IMR-90 (cell line): ENCODE measurements around the gene MAP2K5. TPM values are rescaled to one million over a fixed set of nuclear protein-coding genes. Genes with fewer than 3 reads are reported as not detected.

ENCODE experiments used
- ATAC-seq: fragments of 200-7000 bp; cut with Tn5 transposase; 2 replicates; pipeline ENCODE4 v1.9.1; 2020; ENCODE audit warnings: low read depth, mild to moderate bottlenecking, moderate library complexity
- BruUV-seq: library from RNA; stranded (reverse); fragments of 400-500 nt; replicated peaks from 2 replicates; lab custom pipeline; 2021; lab: Mats Ljungman, UMichigan
- CTCF ChIA-PET: fragments of 300-600 bp; formaldehyde crosslinking; extraction: SDS; loops from one replicate; lab custom pipeline; 2021; ENCODE audit warnings: antibody characterized with exemption; lab: Yijun Ruan, JAX
- POLR2A ChIA-PET: fragments of 300-600 bp; sonication (Branson Sonifier 250); formaldehyde crosslinking; loops from one replicate; lab custom pipeline; 2022; ENCODE audit warnings: antibody characterized with exemption; ENCODE audit not compliant: unreplicated experiment; lab: Charles Lee
- DNase-seq: peaks from one replicate; pipeline ENCODE4 v3.0.0; 2013
- H2AFZ ChIP-seq: replicated peaks from 2 replicates; pipeline ENCODE3; 2013; ENCODE audit warnings: low read length, mild to moderate bottlenecking; ENCODE audit not compliant: poor library complexity
- H2AK5ac ChIP-seq: 2 replicates; pipeline ENCODE4 v1.6.1; 2013; ENCODE audit warnings: low read depth, low read length, inconsistent platforms
- H2AK9ac ChIP-seq: replicated peaks from 2 replicates; pipeline ENCODE3; 2013; ENCODE audit warnings: mild to moderate bottlenecking, low read depth, low read length, moderate library complexity; ENCODE audit not compliant: poor library complexity
- H2BK120ac ChIP-seq: 2 replicates; pipeline ENCODE4 v1.6.1; 2013; ENCODE audit warnings: low read depth, low read length, inconsistent platforms
- H2BK15ac ChIP-seq: 3 replicates; pipeline ENCODE4 v1.6.1; 2013; ENCODE audit warnings: low read depth, low read length, inconsistent platforms
- H2BK20ac ChIP-seq: 2 replicates; pipeline ENCODE4 v1.6.1; 2013; ENCODE audit warnings: low read depth, mild to moderate bottlenecking, inconsistent platforms, low read length, moderate library complexity
- H2BK5ac ChIP-seq: 2 replicates; pipeline ENCODE4 v1.6.1; 2013; ENCODE audit warnings: mild to moderate bottlenecking, low read depth, low read length, inconsistent platforms; ENCODE audit not compliant: poor library complexity, severe bottlenecking
- H3K14ac ChIP-seq: replicated peaks from 2 replicates; pipeline ENCODE4 v1.6.1; 2013; ENCODE audit warnings: low read depth, low read length, inconsistent platforms
- H3K18ac ChIP-seq: 2 replicates; pipeline ENCODE4 v1.6.1; 2013; ENCODE audit warnings: low read depth, low read length, control low read depth
- H3K23ac ChIP-seq: 2 replicates; pipeline ENCODE4 v1.6.1; 2013; ENCODE audit warnings: low read depth, low read length, inconsistent platforms
- H3K27ac ChIP-seq: 2 replicates; pipeline ENCODE4 v1.5.1; 2013; ENCODE audit warnings: mild to moderate bottlenecking, control low read depth, low read length; ENCODE audit not compliant: insufficient read depth
- H3K27me3 ChIP-seq: 2 replicates; pipeline ENCODE4 v1.6.1; 2013; ENCODE audit warnings: low read length; ENCODE audit not compliant: control insufficient read depth, insufficient read depth
- H3K36me3 ChIP-seq: 2 replicates; pipeline ENCODE4 v1.6.1; 2013; ENCODE audit warnings: low read length, mixed read lengths; ENCODE audit not compliant: control insufficient read depth, insufficient read depth
- H3K4ac ChIP-seq: 2 replicates; pipeline ENCODE4 v1.6.1; 2013; ENCODE audit warnings: low read depth, low read length, inconsistent platforms
- H3K4me1 ChIP-seq: 2 replicates; pipeline ENCODE4 v1.6.1; 2013; ENCODE audit warnings: low read length, mixed read lengths; ENCODE audit not compliant: control insufficient read depth, insufficient read depth
- H3K4me2 ChIP-seq: 2 replicates; pipeline ENCODE4 v1.6.1; 2013; ENCODE audit warnings: low read depth, mild to moderate bottlenecking, control low read depth, low read length, moderate library complexity
- H3K4me3 ChIP-seq: 2 replicates; pipeline ENCODE4 v1.5.1; 2013; ENCODE audit warnings: low read depth, mild to moderate bottlenecking, control low read depth, low read length, moderate library complexity; ENCODE audit not compliant: insufficient read depth
- H3K56ac ChIP-seq: 2 replicates; pipeline ENCODE4 v1.6.1; 2013; ENCODE audit warnings: low read length, inconsistent platforms; ENCODE audit not compliant: insufficient read depth; ENCODE audit errors: extremely low read depth
- H3K79me1 ChIP-seq, 2 experiments: 2 replicates each; pipeline ENCODE4 v1.6.1; 2013; ENCODE audit warnings: low read length in 2 of 2, inconsistent platforms in 1 of 2, low read depth in 1 of 2
- H3K9ac ChIP-seq: 2 replicates; pipeline ENCODE4 v1.6.1; 2013; ENCODE audit warnings: low read depth, low read length, control low read depth
- H3K9me1 ChIP-seq: 2 replicates; pipeline ENCODE4 v1.6.1; 2013; ENCODE audit warnings: low read length, inconsistent platforms; ENCODE audit not compliant: insufficient read depth
- H3K9me3 ChIP-seq: 2 replicates; pipeline ENCODE4 v1.6.1; 2013; ENCODE audit warnings: low read length; ENCODE audit not compliant: control insufficient read depth, insufficient read depth
- H4K20me1 ChIP-seq: 2 replicates; pipeline ENCODE4 v1.6.1; 2013; ENCODE audit warnings: low read length, inconsistent platforms; ENCODE audit not compliant: insufficient read depth
- H4K5ac ChIP-seq: 2 replicates; pipeline ENCODE4 v1.6.1; 2013; ENCODE audit warnings: mild to moderate bottlenecking, low read depth, low read length, control low read depth
- H4K8ac ChIP-seq, 2 experiments: 2 replicates each; pipeline ENCODE4 v1.6.1; 2013; ENCODE audit warnings: low read depth in 2 of 2, low read length in 2 of 2, control low read depth in 1 of 2, inconsistent platforms in 1 of 2
- H4K91ac ChIP-seq: 2 replicates; pipeline ENCODE4 v1.6.1; 2013; ENCODE audit warnings: low read depth, low read length, inconsistent platforms; ENCODE audit not compliant: insufficient read depth
- BHLHE40 ChIP-seq: fragments of 150-350 bp; IDR thresholded peaks from 2 replicates; pipeline ENCODE4 v1.6.1; 2016; ENCODE audit warnings: mild to moderate bottlenecking, low read depth, low read length
- CEBPB ChIP-seq: IDR thresholded peaks from 2 replicates; pipeline ENCODE4 v1.6.1; 2012; ENCODE audit warnings: low read depth, low read length, improper control_type of control experiment
- CHD1 ChIP-seq: IDR thresholded peaks from 2 replicates; pipeline ENCODE4 v1.6.1; 2012; ENCODE audit warnings: low read depth, low read length, improper control_type of control experiment
- FOS ChIP-seq: fragments of 150-350 bp; IDR thresholded peaks from 2 replicates; pipeline ENCODE4 v1.6.1; 2016; ENCODE audit warnings: low read depth, low read length
- MAFK ChIP-seq: IDR thresholded peaks from 2 replicates; pipeline ENCODE4 v1.6.1; 2012; ENCODE audit warnings: low read depth, low read length, improper control_type of control experiment
- MAZ ChIP-seq: IDR thresholded peaks from 2 replicates; pipeline ENCODE4 v1.6.1; 2012; ENCODE audit warnings: low read depth, mild to moderate bottlenecking, low read length, improper control_type of control experiment, moderate library complexity, borderline replicate concordance
- MXI1 ChIP-seq: IDR thresholded peaks from 2 replicates; pipeline ENCODE4 v1.6.1; 2012; ENCODE audit warnings: low read depth, mild to moderate bottlenecking, low read length, moderate library complexity, borderline replicate concordance
- NFE2L2 ChIP-seq: fragments of 150-350 bp; IDR thresholded peaks from 2 replicates; pipeline ENCODE4 v1.6.1; 2016; ENCODE audit warnings: low read depth, mild to moderate bottlenecking, low read length
- POLR2A ChIP-seq: IDR thresholded peaks from 2 replicates; pipeline ENCODE4 v1.6.1; 2012; ENCODE audit warnings: mild to moderate bottlenecking, low read depth, low read length
- RAD21 ChIP-seq: IDR thresholded peaks from 2 replicates; pipeline ENCODE4 v1.6.1; 2012; ENCODE audit warnings: low read length, improper control_type of control experiment
- RCOR1 ChIP-seq: IDR thresholded peaks from 2 replicates; pipeline ENCODE4 v1.6.1; 2012; ENCODE audit warnings: mild to moderate bottlenecking, low read length, improper control_type of control experiment; ENCODE audit not compliant: insufficient replicate concordance
- RFX5 ChIP-seq: IDR thresholded peaks from 2 replicates; pipeline ENCODE4 v1.8.0; 2012; ENCODE audit warnings: low read depth, mild to moderate bottlenecking, low read length, moderate library complexity
- SMC3 ChIP-seq: fragments of 150-350 bp; IDR thresholded peaks from 2 replicates; pipeline ENCODE4 v1.6.1; 2016; ENCODE audit warnings: low read depth, mild to moderate bottlenecking, antibody characterized with exemption, low read length, moderate library complexity
- WGBS, 2 experiments: methylation state at CpG; one replicate each; pipeline versions ENCODE4 v1.1.5 to v1.1.7; 2013; ENCODE audit warnings: missing lambda C conversion rate in 2 of 2; ENCODE audit not compliant: insufficient read length in 1 of 2; ENCODE audit errors: extremely low coverage in 2 of 2; 5-methylcytosine and 5-hydroxymethylcytosine counted together
- dilution Hi-C: fragments of 300-500 bp; cut with HindIII; formaldehyde crosslinking; loops from one replicate; pipeline ENCODE4 v1.14.3; 2018; ENCODE audit warnings: low sequenced_read_pairs; ENCODE audit not compliant: unreplicated experiment
- in situ Hi-C: fragments of 300-500 bp; cut with MboI; formaldehyde crosslinking; loops from 3 replicates; pipeline ENCODE4 v1.14.3; 2019; ENCODE audit warnings: low sequenced_read_pairs, inconsistent platforms, mixed read lengths
- intact Hi-C: fragments of 100-400 bp; cut with micrococcal nuclease; formaldehyde crosslinking; loops from 2 replicates; pipeline ENCODE4 v1.10.0; 2022
- polyA plus RNA-seq, 3 experiments: library from polyadenylated mRNA; depleted of rRNA; stranded (reverse); fragments of >200 nt; gene quantifications; 2 replicates each; pipeline ENCODE4 v1.2.3, GENCODE V29; 2012; ENCODE audit warnings: low replicate concordance in 1 of 3
- total RNA-seq: library from RNA; depleted of rRNA; stranded (reverse); fragments of >200 nt; gene quantifications from 2 replicates; pipeline ENCODE4 v1.2.3, GENCODE V29; 2012
- TF ChIP-seq, protein P1 (sequence below): fragments of 150-350 bp; IDR thresholded peaks from 2 replicates; pipeline ENCODE4 v1.6.1; 2017; ENCODE audit warnings: mild to moderate bottlenecking, antibody characterized with exemption, low read length, low read depth
- TF ChIP-seq, protein P2 (sequence below): fragments of 150-350 bp; IDR thresholded peaks from 2 replicates; pipeline ENCODE4 v1.6.1; 2016; ENCODE audit warnings: low read depth, mild to moderate bottlenecking, low read length, moderate library complexity, borderline replicate concordance
- TF ChIP-seq, protein P3 (sequence below): conservative IDR thresholded peaks from 2 replicates; pipeline ENCODE4 v1.5.1; 2012; ENCODE audit warnings: mild to moderate bottlenecking, low read depth, low read length, improper control_type of control experiment

The MAP2K5 gene
- total and polyA plus RNA-seq, 2 of the 4 experiments (the other 2 are of a cell fraction): 1.6 to 6.1 TPM

DNA sequence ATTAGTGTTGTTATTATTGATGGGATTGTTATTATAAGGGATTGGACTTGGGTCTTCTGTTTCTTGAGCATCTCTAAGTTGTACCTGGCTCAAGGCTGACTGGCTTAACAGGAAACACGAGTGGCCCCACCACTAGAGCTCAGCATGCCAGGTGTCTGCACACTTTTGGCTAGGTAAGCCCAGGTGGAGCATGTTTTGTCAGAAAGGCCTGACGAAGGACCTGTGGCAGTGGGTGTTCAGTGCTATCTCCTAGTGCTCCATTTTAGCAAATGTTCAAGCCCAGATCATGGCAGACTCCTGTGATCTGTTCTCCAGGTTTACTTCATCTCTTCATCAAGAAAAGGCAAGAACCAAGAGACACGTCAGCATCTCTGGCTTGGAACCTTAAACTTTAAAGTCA, 3.4 kb downstream of the MAP2K5 start:
- Histone ChIP-seq H3K9ac (no peak overlapping the region), H3K27me3 (no peaks in the 10 kb centered on the region), H2AK9ac (no peak overlapping the region), H3K56ac (no peak overlapping the region), H2AK5ac (no peak overlapping the region), H3K4ac (no peak overlapping the region), H3K4me1 (peaks cover 14% of the 10 kb centered on the region), H3K9me1 (peaks cover 3% of the 10 kb centered on the region; the same call in 1 of the 2 replicates), H3K36me3 (peaks cover 11% of the 10 kb centered on the region; the same call in 1 of the 2 replicates), H4K8ac (no peak overlapping the region), H3K14ac (no peak overlapping the region), H2BK5ac (no peak overlapping the region), H2AFZ (no peak overlapping the region), H2BK20ac (no peak overlapping the region), H4K5ac (no peak overlapping the region), H2BK120ac (no peak overlapping the region), H3K4me3 (no peak overlapping the region), H3K23ac (no peak overlapping the region), H3K27ac (no peak overlapping the region), H3K4me2 (no peak overlapping the region), H3K9me3 (no peaks in the 10 kb centered on the region), H4K91ac (no peak overlapping the region), H3K18ac (no peak overlapping the region), H4K20me1 (peaks cover 7% of the 10 kb centered on the region; the same call in 1 of the 2 replicates), H2BK15ac (no peak overlapping the region), H3K79me1 (peaks cover 25 to 37% of the 10 kb centered on the region in 2 experiments)
- dilution Hi-C loops: no loop called here
- intact Hi-C loops: no loop called here
- WGBS, 2 experiments: 83% methylated on average over 1 of the region's 3 CpGs; no CpG with 5 or more reads in 1 of the 2 experiments
- ATAC-seq (no peak), DNase-seq (no peak)
- ChIA-PET CTCF (no interaction called here), POLR2A (no interaction called here)
- TF ChIP-seq, protein P1, sequence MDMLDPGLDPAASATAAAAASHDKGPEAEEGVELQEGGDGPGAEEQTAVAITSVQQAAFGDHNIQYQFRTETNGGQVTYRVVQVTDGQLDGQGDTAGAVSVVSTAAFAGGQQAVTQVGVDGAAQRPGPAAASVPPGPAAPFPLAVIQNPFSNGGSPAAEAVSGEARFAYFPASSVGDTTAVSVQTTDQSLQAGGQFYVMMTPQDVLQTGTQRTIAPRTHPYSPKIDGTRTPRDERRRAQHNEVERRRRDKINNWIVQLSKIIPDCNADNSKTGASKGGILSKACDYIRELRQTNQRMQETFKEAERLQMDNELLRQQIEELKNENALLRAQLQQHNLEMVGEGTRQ: no peak
- no peak for TF ChIP-seq CHD1
- TF ChIP-seq NFE2L2: no peak
- TF ChIP-seq, protein P2, sequence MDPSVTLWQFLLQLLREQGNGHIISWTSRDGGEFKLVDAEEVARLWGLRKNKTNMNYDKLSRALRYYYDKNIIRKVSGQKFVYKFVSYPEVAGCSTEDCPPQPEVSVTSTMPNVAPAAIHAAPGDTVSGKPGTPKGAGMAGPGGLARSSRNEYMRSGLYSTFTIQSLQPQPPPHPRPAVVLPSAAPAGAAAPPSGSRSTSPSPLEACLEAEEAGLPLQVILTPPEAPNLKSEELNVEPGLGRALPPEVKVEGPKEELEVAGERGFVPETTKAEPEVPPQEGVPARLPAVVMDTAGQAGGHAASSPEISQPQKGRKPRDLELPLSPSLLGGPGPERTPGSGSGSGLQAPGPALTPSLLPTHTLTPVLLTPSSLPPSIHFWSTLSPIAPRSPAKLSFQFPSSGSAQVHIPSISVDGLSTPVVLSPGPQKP: no peak
- TF ChIP-seq, protein P3, sequence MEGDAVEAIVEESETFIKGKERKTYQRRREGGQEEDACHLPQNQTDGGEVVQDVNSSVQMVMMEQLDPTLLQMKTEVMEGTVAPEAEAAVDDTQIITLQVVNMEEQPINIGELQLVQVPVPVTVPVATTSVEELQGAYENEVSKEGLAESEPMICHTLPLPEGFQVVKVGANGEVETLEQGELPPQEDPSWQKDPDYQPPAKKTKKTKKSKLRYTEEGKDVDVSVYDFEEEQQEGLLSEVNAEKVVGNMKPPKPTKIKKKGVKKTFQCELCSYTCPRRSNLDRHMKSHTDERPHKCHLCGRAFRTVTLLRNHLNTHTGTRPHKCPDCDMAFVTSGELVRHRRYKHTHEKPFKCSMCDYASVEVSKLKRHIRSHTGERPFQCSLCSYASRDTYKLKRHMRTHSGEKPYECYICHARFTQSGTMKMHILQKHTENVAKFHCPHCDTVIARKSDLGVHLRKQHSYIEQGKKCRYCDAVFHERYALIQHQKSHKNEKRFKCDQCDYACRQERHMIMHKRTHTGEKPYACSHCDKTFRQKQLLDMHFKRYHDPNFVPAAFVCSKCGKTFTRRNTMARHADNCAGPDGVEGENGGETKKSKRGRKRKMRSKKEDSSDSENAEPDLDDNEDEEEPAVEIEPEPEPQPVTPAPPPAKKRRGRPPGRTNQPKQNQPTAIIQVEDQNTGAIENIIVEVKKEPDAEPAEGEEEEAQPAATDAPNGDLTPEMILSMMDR: no peak
- TF ChIP-seq MAFK: no peak
- TF ChIP-seq MAZ: no peak
- no peak for TF ChIP-seq SMC3
- TF ChIP-seq POLR2A: no peak
- no peak for TF ChIP-seq BHLHE40
- no peak for TF ChIP-seq FOS
- TF ChIP-seq CEBPB: no peak
- TF ChIP-seq MXI1: no peak
- TF ChIP-seq RAD21: no peak
- no peak for TF ChIP-seq RFX5
- TF ChIP-seq RCOR1: no peak
- in situ Hi-C loops: no loop called here
- BruUV-seq: no TSS peak
